GM12891 (cell line): ENCODE results near the gene EFHC1.
A peak's percentile ranks its signal among the peaks of the same experiment; 100 is the strongest.

Experiments used
- DNase-seq: peaks from one replicate; pipeline ENCODE4 v3.0.0; 2011; ENCODE audit warnings: low spot score; ENCODE audit not compliant: insufficient read length
- FAIRE-seq: peaks from 2 replicates; lab custom pipeline; 2011; peaks lifted over from hg19 to GRCh38; lab: Jason Lieb, UNC
- PAX5 ChIP-seq: IDR thresholded peaks from 2 replicates; pipeline ENCODE4 v1.6.1; 2011; ENCODE audit warnings: low read length, moderate library complexity, mild to moderate bottlenecking; ENCODE audit not compliant: insufficient read depth, severe bottlenecking
- POLR2A ChIP-seq: IDR thresholded peaks from 2 replicates; pipeline ENCODE4 v1.6.1; 2011; ENCODE audit warnings: low read depth, low read length, control low read depth
- POLR2AphosphoS5 ChIP-seq: IDR thresholded peaks from 2 replicates; pipeline ENCODE4 v1.6.1; 2011; ENCODE audit warnings: low read depth, low read length, control low read depth
- POU2F2 ChIP-seq: IDR thresholded peaks from 2 replicates; pipeline ENCODE4 v1.6.1; 2011; ENCODE audit warnings: low read depth, mild to moderate bottlenecking, control low read depth, low read length, moderate library complexity
- SPI1 ChIP-seq: IDR thresholded peaks from 2 replicates; pipeline ENCODE4 v1.6.1; 2011; ENCODE audit warnings: low read depth, low read length, control low read depth
- TAF1 ChIP-seq: IDR thresholded peaks from 2 replicates; pipeline ENCODE4 v1.6.1; 2011; ENCODE audit warnings: low read depth, low read length, control low read depth

Gene EFHC1

DNA sequence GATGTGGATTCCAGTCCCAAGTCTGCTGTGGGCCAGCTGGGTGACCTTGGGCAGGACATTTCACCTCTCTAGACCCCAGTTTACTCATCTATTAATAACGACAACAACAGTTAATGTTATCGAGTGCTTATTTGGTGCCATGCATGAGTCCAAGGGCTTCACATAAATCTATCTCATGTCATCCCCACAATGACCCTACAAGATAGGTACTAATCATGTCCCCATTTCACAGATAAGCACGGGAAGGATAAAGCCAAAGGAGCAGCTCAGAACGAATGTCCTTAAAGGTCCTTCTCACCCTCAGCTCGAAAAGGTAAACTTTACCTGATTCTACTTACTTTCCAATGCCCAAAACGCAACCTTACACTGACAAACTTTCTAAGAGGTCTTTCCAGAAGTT is 121.0 kb downstream of the EFHC1 start:
- no peak for FAIRE-seq

DNA sequence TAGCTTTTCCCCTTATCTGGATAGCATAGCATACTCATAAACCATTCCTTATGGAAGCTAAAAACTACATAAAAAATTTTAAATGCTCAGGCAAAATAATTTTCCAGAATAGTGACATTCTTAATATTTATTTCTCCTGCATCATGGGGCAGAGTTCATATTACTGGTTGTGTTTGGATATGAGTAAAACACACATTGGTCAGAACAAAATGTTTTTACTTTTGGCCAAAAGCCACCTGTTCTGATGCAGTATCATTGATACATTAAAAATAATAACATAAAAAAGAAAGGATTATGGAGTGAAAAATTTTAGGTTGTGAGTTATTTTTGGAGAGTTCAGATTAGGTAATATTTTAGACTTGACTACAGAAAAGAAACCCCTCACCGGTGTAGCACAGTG is 123.1 kb downstream of the EFHC1 start:
- FAIRE-seq, result no peak

More for the DNA sequence above, 121.0 kb downstream of the EFHC1 start:
- no peak for TF ChIP-seq POLR2AphosphoS5
- TF ChIP-seq TAF1, result no peak
- DNase-seq, result no peak

DNA sequence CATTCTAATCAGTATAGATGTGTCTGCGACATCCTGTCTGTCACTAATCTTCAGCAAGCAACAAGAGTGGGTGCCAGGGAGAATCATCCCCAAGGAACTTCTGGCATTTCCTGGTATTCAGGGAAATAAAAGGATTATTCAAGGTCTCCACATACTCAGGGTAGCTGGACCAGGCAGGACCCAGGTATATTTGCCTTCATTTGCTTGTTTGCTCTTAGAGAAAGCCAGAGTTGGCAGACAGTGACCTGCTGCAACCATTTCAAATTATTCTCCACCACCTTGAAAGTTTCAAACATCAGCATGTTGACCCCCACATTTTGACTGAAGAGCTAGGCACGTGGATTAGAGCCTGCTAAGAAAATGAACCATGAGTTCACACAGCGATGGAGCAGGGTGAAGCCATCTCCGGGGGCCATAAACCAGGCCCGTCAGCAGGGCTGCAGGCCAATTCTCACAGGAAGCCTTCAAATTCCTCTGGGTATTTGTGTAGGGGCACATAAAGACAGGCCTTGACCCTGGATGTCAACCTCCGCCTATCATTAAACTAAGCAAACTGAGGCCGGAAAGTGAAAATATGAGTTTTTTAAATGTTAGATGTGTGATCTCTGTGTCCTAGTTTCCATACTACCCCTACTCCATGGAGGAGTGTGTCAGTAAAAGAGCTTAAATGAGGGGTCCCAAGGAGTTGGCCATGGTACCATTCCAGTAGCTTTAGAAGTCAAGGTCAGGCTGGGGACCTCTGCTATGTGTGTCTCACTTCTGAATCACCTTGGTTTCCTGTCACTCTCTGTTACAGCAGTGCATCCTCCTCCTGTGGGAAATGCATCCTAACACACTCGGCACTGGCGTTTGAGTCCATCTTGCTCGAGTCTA is 123.8 kb downstream of the EFHC1 start:
- TF ChIP-seq POU2F2 (no peak), SPI1 (no peak), PAX5 (no peak), POLR2A (no peak), TAF1 (no peak), POLR2AphosphoS5 (no peak)
- DNase-seq (no peak), FAIRE-seq (no peak)

More for the DNA sequence above, 123.1 kb downstream of the EFHC1 start:
- DNase-seq, result no peak
- TF ChIP-seq PAX5, result no peak
- no peak for TF ChIP-seq POLR2AphosphoS5
- TF ChIP-seq POLR2A, result no peak
- TF ChIP-seq POU2F2, result no peak
- no peak for TF ChIP-seq SPI1
- no peak for TF ChIP-seq TAF1

DNA sequence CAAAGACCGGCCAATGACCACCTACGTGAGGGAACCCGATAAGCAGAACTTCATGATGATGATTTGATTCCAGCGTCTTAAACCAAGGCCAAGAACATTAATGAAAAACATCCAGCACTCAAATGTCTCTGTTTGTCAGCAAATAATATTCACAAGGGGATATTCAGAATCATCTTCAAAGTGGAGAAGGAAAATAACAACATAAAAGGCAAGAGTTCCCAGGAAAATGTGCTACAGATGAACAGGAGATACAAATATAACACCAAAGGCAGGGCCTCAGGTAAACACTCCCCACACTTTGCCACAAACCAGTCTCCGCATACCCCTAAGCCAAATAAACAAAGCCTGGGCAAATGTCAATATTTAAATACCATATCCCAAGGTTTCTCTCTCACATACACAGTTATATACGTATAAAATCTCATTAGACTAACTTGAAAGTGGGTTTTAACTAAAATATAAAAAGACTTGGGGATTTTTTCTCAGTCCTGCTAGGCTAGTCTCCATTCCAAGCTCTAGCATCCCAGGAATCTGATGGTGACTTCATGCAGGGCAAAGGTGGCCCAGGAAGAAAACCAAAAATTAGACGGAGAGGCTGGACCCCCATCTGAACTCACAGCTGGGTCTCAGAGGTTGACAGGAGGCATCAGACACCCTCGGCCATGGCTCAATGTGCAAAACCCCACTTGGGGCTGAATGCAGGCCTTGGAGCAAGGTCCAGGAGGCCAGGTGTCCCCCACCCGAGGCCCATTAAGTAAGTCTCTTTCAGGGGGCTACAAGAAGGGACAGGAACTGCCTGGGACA is 124.7 kb downstream of the EFHC1 start:
- no peak for DNase-seq
- TF ChIP-seq PAX5 (no peak), POLR2AphosphoS5 (no peak), POU2F2 (no peak), POLR2A (no peak), TAF1 (no peak), SPI1 (no peak)
- FAIRE-seq, result no peak

DNA sequence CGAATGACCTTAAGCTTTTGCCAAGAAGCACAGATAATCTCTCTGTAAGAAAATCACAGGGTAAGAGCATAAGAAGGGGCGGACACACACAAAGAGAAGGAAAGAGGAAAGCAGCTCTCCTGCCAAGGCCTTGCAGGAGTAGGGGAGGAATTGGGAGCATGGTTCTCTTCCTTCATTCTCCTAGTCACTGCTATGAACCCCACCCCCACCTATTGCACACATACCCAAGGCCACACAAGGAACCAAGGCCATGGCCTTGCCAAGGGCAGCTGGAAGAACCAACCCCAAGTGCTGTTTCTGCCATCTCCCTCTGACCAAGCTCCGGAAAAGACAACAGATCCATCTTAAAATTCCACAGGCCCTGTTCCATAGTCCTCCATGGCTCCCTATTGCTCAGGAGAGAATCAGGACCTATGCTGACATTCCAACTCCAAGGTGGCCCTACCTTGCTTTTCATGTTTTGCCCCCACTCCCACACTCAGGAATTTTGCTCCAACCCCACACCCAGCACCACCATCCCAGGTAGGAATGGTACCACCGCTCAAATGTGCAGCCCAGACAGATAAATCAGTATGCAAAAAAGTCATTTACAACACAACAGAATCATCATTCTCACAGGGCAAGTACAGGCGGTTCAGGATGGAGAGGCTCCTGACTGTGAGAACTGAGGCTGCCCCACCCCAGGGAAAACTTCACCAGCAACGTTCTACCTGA is 125.4 kb downstream of the EFHC1 start:
- TF ChIP-seq POU2F2, result no peak
- TF ChIP-seq POLR2AphosphoS5, result no peak
- TF ChIP-seq PAX5, result no peak
- FAIRE-seq, result no peak
- DNase-seq, result no peak

DNA sequence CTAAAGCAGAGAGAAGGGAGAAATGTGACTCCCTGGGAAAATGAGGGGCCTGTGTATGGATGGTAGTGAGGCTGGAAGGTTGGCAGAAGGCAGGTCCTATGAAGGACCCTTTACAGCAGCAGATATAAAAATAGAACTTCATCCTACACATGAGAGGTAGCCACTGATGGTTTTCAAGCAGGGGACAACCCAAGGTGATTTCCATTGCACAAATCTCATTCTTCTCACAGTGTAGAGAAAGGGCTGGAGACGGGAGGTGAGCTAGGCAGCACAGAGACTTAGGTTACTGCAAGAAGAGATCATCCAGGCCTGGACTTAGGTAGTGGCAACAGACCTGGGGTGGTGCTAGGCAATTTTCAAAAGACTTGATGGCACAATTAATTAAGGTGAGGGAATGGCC is 126.0 kb downstream of the EFHC1 start:
- FAIRE-seq, result peak; percentile 68
- TF ChIP-seq SPI1 (no peak), POU2F2 (no peak), TAF1 (0 out of 2 replicates have a peak, but pooled peaks have one; percentile 7)
- no peak for DNase-seq

DNA sequence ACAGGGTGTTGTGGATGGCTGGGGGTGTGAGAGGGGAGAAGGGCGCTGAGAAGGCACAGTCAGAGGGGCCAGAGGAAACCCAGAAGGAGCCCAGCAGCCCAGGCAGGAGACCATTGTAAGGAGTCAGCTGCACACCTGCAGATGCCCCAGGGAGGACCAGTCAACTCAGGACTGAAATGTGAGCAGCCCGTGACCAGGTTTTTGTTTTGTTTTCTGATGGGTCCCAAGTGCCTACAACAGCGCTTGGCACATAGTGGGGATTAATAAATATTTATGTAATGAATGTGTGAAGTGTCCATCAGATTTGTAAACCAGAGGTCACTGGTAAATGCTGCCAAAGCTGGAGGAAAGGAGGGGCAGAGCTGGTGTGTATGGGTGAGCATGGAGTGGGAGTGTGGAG is 126.5 kb downstream of the EFHC1 start:
- no peak for TF ChIP-seq SPI1
- TF ChIP-seq POLR2AphosphoS5, result no peak
- TF ChIP-seq PAX5, result peak; percentile 53
- no peak for TF ChIP-seq POU2F2
- FAIRE-seq, result no peak
- DNase-seq, result no peak

DNA sequence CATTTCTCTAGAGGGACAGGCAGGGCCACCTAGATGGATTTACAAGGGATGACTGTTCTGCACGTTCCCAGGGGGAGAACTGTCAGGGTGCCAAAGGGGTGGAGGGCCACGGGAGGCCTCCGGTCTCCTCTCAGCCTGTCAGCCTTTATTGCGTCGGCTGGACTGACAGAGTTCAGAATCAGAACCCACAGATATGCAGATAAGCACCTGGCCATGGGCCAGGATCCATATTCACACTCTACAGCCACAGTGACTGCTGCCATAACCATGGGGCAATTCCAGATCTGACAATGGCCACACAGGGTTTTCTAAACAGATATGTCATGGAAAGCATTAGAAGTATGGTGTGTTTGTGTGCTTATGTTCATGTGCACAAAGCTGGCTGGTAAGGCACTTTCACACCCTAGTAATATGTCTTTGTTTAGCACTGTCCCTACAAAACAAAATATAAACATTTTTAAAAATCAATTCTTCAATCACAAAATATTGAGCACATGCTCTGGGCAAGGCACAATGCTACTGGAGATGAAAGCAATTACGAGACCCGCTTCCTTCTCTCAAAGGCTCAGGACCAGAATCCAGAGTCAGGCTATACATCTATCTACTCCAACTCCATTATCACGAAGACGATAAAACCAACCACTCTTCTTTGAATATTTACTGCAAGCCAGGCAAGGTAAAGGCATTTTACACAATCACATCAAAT is 127.7 kb downstream of the EFHC1 start:
- TF ChIP-seq TAF1 (no peak), POLR2A (no peak), SPI1 (no peak), PAX5 (no peak)
- FAIRE-seq (no peak), DNase-seq (no peak)

DNA sequence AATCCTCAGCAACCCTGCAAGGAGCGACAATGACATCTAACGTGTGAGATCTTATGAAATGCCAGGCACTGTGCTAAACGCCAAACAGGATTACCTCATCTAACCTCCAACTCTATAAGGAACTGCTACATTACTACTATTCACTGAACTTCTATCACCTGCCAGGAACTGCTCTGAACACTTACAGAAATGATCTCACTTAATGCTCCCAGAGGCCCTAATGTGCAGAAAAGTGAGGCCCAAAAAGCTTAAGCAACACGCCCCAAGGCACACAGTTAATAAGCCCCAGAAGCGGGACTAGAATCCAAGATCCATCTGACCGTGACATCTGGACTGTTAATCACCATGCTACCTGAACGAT is 128.2 kb downstream of the EFHC1 start:
- no peak for FAIRE-seq
- TF ChIP-seq POLR2AphosphoS5 (no peak), SPI1 (0 out of 2 replicates have a peak, but pooled peaks have one; percentile 27), POU2F2 (no peak)

More for the DNA sequence above, 128.2 kb downstream of the EFHC1 start:
- DNase-seq, result no peak
